ENCODE measurements around the gene PPP4C. TPM values are rescaled to one million over a fixed set of nuclear protein-coding genes. Genes with fewer than 3 reads are reported as not detected.

The PPP4C gene
- total RNA-seq, 2 donors from 2014 or later, result 101 to 106 TPM

Other genes with a start within 250 kb of the PPP4C start
- gene CDIPT, start 212.8 kb upstream of the PPP4C start, total RNA-seq, result 10 to 100 TPM; 62.9 to 85.3 TPM
- gene SEZ6L2, start 176.4 kb upstream of the PPP4C start, total RNA-seq, result 10 to 100 TPM; 11.1 to 13.0 TPM
- 1 to 10 TPM; 1.7 to 2.0 TPM for gene ASPHD1, start 175.5 kb upstream of the PPP4C start, total RNA-seq
- 10 to 100 TPM; 22.2 to 35.2 TPM for gene KCTD13, start 149.8 kb upstream of the PPP4C start, total RNA-seq
- 100 to 1,000 TPM; 187 to 192 TPM for gene TMEM219, start 113.9 kb upstream of the PPP4C start, total RNA-seq
- 10 to 100 TPM; 44.5 TPM for gene TAOK2, start 102.1 kb upstream of the PPP4C start, total RNA-seq
- 10 to 100 TPM in 1 of 2 donors, 1 to 10 TPM in 1; 7.6 to 11.9 TPM for gene HIRIP3, start 80.4 kb upstream of the PPP4C start, total RNA-seq
- 10 to 100 TPM; 61.4 to 73.7 TPM for gene INO80E, start 79.8 kb upstream of the PPP4C start, total RNA-seq
- 1 to 10 TPM; 7.5 to 9.2 TPM for gene DOC2A, start 65.0 kb upstream of the PPP4C start, total RNA-seq
- not detected for gene C16orf92, start 52.8 kb upstream of the PPP4C start, total RNA-seq
- gene TLCD3B, start 44.7 kb upstream of the PPP4C start, total RNA-seq, result under 1 TPM in 1 of 2 donors, not detected in 1; 0.31 TPM
- gene ALDOA, start 10.2 kb upstream of the PPP4C start, total RNA-seq, result 1,000 to 10,000 TPM; 1,798 to 1,835 TPM
- gene TBX6, start 15.9 kb downstream of the PPP4C start, total RNA-seq, result 1 to 10 TPM in 1 of 2 donors, under 1 TPM in 1; 0.92 to 1.1 TPM
- gene YPEL3, start 20.2 kb downstream of the PPP4C start, total RNA-seq, result 10 to 100 TPM; 30.5 to 58.2 TPM
- gene GDPD3, start 37.5 kb downstream of the PPP4C start, total RNA-seq, result 10 to 100 TPM; 62.3 to 88.7 TPM
- 100 to 1,000 TPM; 354 to 370 TPM for gene MAPK3, start 47.2 kb downstream of the PPP4C start, total RNA-seq
- 10 to 100 TPM in 1 of 2 donors, 1 to 10 TPM in 1; 7.6 to 24.5 TPM for gene CORO1A, start 107.6 kb downstream of the PPP4C start, total RNA-seq
- 100 to 1,000 TPM; 156 to 192 TPM for gene BOLA2B, start 117.7 kb downstream of the PPP4C start, total RNA-seq
- gene SLX1A, start 117.9 kb downstream of the PPP4C start, total RNA-seq, result 10 to 100 TPM; 84.5 to 86.9 TPM
- gene SULT1A3, start 123.3 kb downstream of the PPP4C start, total RNA-seq, result 10 to 100 TPM; 72.3 to 92.6 TPM
- 10 to 100 TPM in 1 of 2 donors, 1 to 10 TPM in 1; 9.7 to 21.1 TPM for gene NPIPB13, start 172.5 kb downstream of the PPP4C start, total RNA-seq

Data from left colon (tissue), 2 donors.